ENCODE results near the gene METAP1D. TPM values are rescaled to one million over a fixed set of nuclear protein-coding genes. Genes with fewer than 3 reads are reported as not detected.
"Not testable (repeated sequence)": the region's sequence is repeated elsewhere in the genome, so short reads cannot be mapped to it uniquely, and the experiment has no call there.

Gene METAP1D
- total and polyA plus RNA-seq, 2 of the 4 experiments (the other 2 are of a cell fraction), result 3.4 to 5.5 TPM

DNA sequence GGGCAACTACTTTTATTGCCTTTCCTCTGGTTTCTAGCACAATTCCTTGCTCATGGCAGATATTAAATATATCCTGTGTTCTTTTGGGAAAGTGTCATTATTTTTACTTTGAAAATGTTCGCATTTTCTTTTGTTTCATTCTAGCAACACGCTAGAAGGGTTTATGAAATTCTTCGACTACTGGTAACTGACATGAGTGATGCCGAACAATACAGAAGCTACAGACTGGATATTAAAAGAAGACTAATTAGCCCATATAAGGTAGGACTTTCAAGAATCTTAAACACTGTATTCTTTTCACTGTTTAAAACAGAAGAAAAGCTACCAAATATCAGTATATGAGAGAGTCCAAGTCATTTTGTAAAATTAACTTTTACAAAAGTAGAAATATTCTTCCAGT lies 20.6 kb upstream of the METAP1D start:
- Histone ChIP-seq H2AK9ac (replicated peaks; ENCODE audit: low read depth, low read length, poor library complexity) (no peak overlapping the region), H2BK120ac (ENCODE audit: low read depth, low read length) (no peak overlapping the region), H3K9ac (ENCODE audit: low read depth, low read length) (no peak overlapping the region), H3K4me2 (ENCODE audit: low read depth, low read length) (no peak overlapping the region), H2BK15ac (ENCODE audit: low read depth, low read length) (no peak overlapping the region), H3K14ac (replicated peaks; ENCODE audit: low read depth, low read length) (no peak overlapping the region), H4K91ac (ENCODE audit: insufficient read depth, low read depth, low read length) (no peak overlapping the region), H2BK5ac (ENCODE audit: low read depth, low read length, poor library complexity, severe bottlenecking) (no peak overlapping the region), H3K9me3 (ENCODE audit: control insufficient read depth, insufficient read depth, low read length) (no peaks in the 10 kb centered on the region), H3K36me3 (ENCODE audit: control insufficient read depth, insufficient read depth, low read length) (peaks cover 14% of the 10 kb centered on the region), H2BK20ac (ENCODE audit: low read depth, low read length) (no peak overlapping the region), H3K18ac (ENCODE audit: low read depth, low read length) (no peak overlapping the region), H3K4ac (ENCODE audit: low read depth, low read length) (no peak overlapping the region), H3K56ac (ENCODE audit: extremely low read depth, insufficient read depth, low read length) (no peak overlapping the region), H3K27me3 (ENCODE audit: control insufficient read depth, insufficient read depth, low read length) (no peaks in the 10 kb centered on the region), H4K8ac (ENCODE audit: low read depth in 2 of 2, low read length in 2 of 2) (no peak overlapping the region), H2AK5ac (ENCODE audit: low read depth, low read length) (no peak overlapping the region), H3K4me1 (ENCODE audit: control insufficient read depth, insufficient read depth, low read length) (no peaks in the 10 kb centered on the region), H4K20me1 (ENCODE audit: insufficient read depth, low read length) (no peaks in the 10 kb centered on the region), H3K4me3 (ENCODE audit: insufficient read depth, low read depth, low read length) (no peak overlapping the region), H3K27ac (ENCODE audit: insufficient read depth, low read length) (no peak overlapping the region), H4K5ac (ENCODE audit: low read depth, low read length) (no peak overlapping the region), H3K79me1 (ENCODE audit: low read depth in 1 of 2, low read length in 2 of 2) (peaks cover 0 to 3% of the 10 kb centered on the region in 2 experiments; a peak in 1 of 4 replicates), H3K23ac (ENCODE audit: low read depth, low read length) (no peak overlapping the region), H3K9me1 (ENCODE audit: insufficient read depth, low read length) (peaks cover 2% of the 10 kb centered on the region; the same call in 1 of the 2 replicates), H2AFZ (replicated peaks; ENCODE audit: low read length, poor library complexity) (no peak overlapping the region)
- dilution Hi-C loops (cut with HindIII; ENCODE audit: low sequenced_read_pairs, unreplicated experiment), result no loop called here
- no peak for DNase-seq
- no TSS peak for BruUV-seq (replicated peaks)
- TF ChIP-seq RFX5 (IDR thresholded peaks at IDR 0.05; ENCODE audit: low read depth, low read length), result no peak
- TF ChIP-seq RCOR1 (IDR thresholded peaks at IDR 0.05; ENCODE audit: insufficient replicate concordance, low read length), result no peak
- intact Hi-C loops (cut with micrococcal nuclease), result no loop called here
- in situ Hi-C loops (cut with MboI; ENCODE audit: low sequenced_read_pairs), result no loop called here
- POLR2A ChIA-PET (ENCODE audit: unreplicated experiment), result no interaction called here
- CTCF ChIA-PET, result no interaction called here
- WGBS, 2 experiments (ENCODE audit: extremely low coverage in 2 of 2, insufficient read length in 1 of 2), result no CpG with 5 or more reads among the region's 4 CpGs
- ATAC-seq (ENCODE audit: low read depth), result no peak

DNA sequence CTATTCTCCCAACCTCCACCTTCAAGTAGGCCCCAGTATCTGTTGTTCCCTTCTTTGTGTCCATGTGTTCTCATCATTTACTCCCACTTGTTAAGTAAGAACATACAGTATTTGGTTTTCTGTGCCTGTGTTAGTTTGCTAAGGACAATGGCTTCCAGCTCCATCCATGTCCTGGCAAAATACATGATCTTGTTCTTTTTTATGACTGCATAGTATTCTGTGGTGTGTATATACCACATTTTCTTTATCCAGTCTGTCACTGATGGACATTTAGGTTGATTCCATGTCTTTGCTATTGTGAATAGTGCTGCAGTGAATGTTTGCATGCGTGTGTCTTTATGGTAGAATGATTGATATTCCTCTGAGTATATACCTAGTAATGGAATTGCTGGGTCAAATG lies 15.8 kb upstream of the METAP1D start:
- H2AK9ac ChIP-seq (replicated peaks; ENCODE audit: low read depth, low read length, poor library complexity); H3K9me3 ChIP-seq (ENCODE audit: control insufficient read depth, insufficient read depth, low read length); dilution Hi-C loops (cut with HindIII; ENCODE audit: low sequenced_read_pairs, unreplicated experiment); H3K56ac ChIP-seq (ENCODE audit: extremely low read depth, insufficient read depth, low read length); H3K9me1 ChIP-seq (ENCODE audit: insufficient read depth, low read length); ATAC-seq (ENCODE audit: low read depth); intact Hi-C loops (cut with micrococcal nuclease); H3K9ac ChIP-seq (ENCODE audit: low read depth, low read length); POLR2A ChIA-PET (ENCODE audit: unreplicated experiment); H3K14ac ChIP-seq (replicated peaks; ENCODE audit: low read depth, low read length); CTCF ChIA-PET; H3K27ac ChIP-seq (ENCODE audit: insufficient read depth, low read length); H4K8ac ChIP-seq (ENCODE audit: low read depth in 2 of 2, low read length in 2 of 2); H3K4me2 ChIP-seq (ENCODE audit: low read depth, low read length); H2AK5ac ChIP-seq (ENCODE audit: low read depth, low read length); H3K4me3 ChIP-seq (ENCODE audit: insufficient read depth, low read depth, low read length); H3K4me1 ChIP-seq (ENCODE audit: control insufficient read depth, insufficient read depth, low read length); H2BK5ac ChIP-seq (ENCODE audit: low read depth, low read length, poor library complexity, severe bottlenecking); H4K20me1 ChIP-seq (ENCODE audit: insufficient read depth, low read length); H3K4ac ChIP-seq (ENCODE audit: low read depth, low read length); H2BK20ac ChIP-seq (ENCODE audit: low read depth, low read length); H4K91ac ChIP-seq (ENCODE audit: insufficient read depth, low read depth, low read length); H2AFZ ChIP-seq (replicated peaks; ENCODE audit: low read length, poor library complexity); DNase-seq; H4K5ac ChIP-seq (ENCODE audit: low read depth, low read length); H3K27me3 ChIP-seq (ENCODE audit: control insufficient read depth, insufficient read depth, low read length); H3K23ac ChIP-seq (ENCODE audit: low read depth, low read length); H3K18ac ChIP-seq (ENCODE audit: low read depth, low read length); H2BK120ac ChIP-seq (ENCODE audit: low read depth, low read length); H2BK15ac ChIP-seq (ENCODE audit: low read depth, low read length); H3K79me1 ChIP-seq (ENCODE audit: low read depth in 1 of 2, low read length in 2 of 2); H3K36me3 ChIP-seq (ENCODE audit: control insufficient read depth, insufficient read depth, low read length); in situ Hi-C loops (cut with MboI; ENCODE audit: low sequenced_read_pairs); BruUV-seq (replicated peaks): not testable (repeated sequence)
- no CpG with 5 or more reads among the region's 1 CpG for WGBS, 2 experiments (ENCODE audit: extremely low coverage in 2 of 2, insufficient read length in 1 of 2)
